Smooth muscle cell of bladder (primary cell): ENCODE results near the gene PACS2. TPM values are rescaled to one million over a fixed set of nuclear protein-coding genes. Genes with fewer than 3 reads are reported as not detected.

ENCODE experiments used
- total RNA-seq: library from RNA; depleted of rRNA; stranded (reverse); fragments of >200 nt; gene quantifications from 2 replicates; pipeline ENCODE4 v1.2.3, GENCODE V29; 2014

PACS2 gene
- 32.7 and 48.3 TPM in 2 replicates for total RNA-seq

GRCh38 chr14:105314287-105315200 lies at the start of gene PACS2:
Gene PACS2, plus strand, starts transcription at chr14:105314748. Its CDS starts 171 bp downstream, at chr14:105314919.

DNA sequence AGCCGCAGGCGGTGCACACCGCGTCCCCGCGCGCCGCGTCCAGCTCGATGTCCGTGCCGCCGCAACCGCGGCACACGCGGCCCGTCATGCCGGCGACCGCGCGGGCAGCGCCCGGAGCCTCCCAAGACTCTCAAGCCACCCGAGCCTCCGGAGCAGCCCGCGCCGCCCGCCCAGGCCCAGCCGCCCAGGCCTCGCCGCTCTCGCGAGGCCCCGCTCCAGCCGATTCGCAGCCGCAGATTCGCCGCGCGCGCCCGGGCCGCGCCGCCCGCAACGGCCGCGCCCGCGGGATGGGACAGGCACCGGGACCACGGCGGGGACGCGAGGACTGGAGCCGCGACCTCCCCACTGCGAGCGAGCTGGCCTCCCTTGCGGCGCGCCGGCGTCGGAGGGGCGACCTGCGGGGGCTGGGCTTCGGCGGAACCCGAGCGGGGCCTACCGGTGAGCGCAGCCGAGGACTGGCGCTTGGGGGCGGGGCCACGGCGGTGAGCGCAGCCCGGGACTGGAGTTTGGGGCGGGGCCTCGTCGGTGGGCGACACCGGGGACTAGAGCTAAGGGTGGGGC lies 13.9 kb upstream of the PACS2 start, which contains the start of gene BRF1:
TSS of gene BRF1 (minus strand) at position 460 of the 561 bp plus-strand sequence. CDS start at position 88, 372 bp downstream.

DNA sequence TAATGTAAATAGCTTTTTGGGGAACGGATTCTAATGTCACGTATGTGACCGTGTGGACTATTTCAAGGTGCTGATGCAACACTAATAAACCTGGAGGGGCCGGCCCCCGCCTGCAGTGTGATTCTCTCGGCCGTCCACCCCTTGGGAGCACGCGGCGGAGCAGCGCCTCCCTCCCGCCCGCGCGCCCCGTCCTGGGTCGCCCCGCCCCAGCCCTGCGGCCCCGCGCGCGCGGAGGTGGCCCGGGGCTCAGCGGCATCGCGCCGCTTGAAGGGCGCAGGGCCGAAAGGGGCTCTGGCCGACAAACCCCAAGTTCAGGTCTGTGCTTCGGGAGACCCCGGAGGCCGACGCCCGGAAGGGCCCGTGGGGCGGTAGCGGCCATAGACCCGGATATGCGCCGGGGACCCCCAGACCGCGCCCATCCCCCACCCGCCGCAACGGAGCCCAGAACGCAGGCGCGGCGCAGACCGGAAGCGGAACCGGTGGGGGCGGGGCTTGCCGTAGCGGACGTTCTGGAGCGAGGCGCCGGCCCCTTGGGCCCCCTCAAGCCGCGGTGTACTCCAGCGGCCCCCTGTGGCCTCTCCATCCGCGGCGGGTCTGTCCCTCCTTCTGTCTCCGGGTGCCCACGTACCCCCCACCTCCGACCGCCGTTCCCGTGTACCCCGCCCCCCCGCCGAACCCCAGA lies 83.6 kb downstream of the PACS2 start, which contains the start of gene TEX22:
TSS of gene TEX22 (plus strand) at position 495 of the 682 bp plus-strand sequence. CDS start 803 bp downstream, outside the sequence.

DNA sequence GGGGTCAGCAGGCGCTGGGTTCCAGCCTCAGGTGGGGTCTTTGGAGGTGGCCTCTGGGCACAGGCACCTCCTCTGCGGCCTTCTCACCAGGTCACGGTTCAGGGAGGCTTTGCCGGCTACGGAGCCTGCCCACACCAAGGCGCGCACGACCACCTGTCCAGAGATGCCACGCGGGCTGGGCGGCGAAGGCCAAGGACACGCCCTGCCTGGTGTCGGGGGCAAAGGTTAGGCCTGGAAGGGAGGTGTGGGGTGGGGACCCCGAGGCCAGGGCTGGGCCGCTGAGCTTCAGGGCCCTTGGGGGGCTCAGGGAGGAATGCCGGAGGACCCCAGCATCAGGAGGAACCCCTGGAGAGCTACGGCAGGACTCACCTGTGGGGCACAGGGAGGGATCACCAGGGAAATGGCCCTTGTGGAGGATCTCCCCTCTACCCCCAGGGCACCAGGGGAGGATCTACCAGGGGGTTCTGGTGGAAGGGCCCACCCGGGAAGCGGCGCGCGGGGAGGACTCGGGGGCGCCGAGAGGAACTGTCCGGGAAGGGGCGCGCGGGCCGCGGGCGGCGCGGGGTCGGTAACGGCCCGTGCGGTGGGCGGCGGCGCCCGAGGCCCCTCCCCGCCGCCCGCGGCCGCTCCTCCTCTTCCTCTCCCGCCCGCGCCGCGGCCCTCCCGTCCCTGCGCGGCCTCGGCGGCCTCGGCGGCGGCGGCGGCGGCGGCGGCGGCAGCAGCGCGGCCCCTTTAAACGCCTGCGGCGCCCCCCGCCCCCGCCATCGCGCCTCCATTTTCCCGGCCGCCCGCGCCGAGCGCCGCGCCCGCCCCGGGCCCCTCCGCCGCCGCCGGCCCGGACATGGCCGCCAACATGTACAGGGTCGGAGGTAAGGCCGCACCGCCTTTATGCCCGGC lies 104.9 kb downstream of the PACS2 start, which contains the start of gene MTA1:
TSS of gene MTA1 (plus strand) at position 633 of the 897 bp plus-strand sequence. CDS start at position 842, 209 bp downstream.

Other genes starting within 250 kb of the PACS2 start
- under 0.01 and 0.55 TPM in 2 replicates for gene GPR132, start 249.3 kb upstream of the PACS2 start, total RNA-seq
- 0.57 and 1.2 TPM in 2 replicates for gene JAG2, start 146.0 kb upstream of the PACS2 start, total RNA-seq
- 10.7 and 12.8 TPM in 2 replicates for gene NUDT14, start 133.4 kb upstream of the PACS2 start, total RNA-seq
- 31.9 and 41.1 TPM in 2 replicates for gene BTBD6, start 66.2 kb upstream of the PACS2 start, total RNA-seq
- 32.6 and 34.5 TPM in 2 replicates for gene BRF1, start 13.7 kb upstream of the PACS2 start, total RNA-seq
- 0.37 and 0.43 TPM in 2 replicates for gene TEX22, start 83.8 kb downstream of the PACS2 start, total RNA-seq
- 26.2 and 35.8 TPM in 2 replicates for gene MTA1, start 105.1 kb downstream of the PACS2 start, total RNA-seq
- 22.7 and 23.2 TPM in 2 replicates for gene CRIP2, start 160.1 kb downstream of the PACS2 start, total RNA-seq
- gene CRIP1, start 172.1 kb downstream of the PACS2 start, total RNA-seq = 2.0 and 3.3 TPM in 2 replicates
- gene TEDC1, start 176.5 kb downstream of the PACS2 start, total RNA-seq = 1.8 and 2.3 TPM in 2 replicates
- gene TMEM121, start 211.8 kb downstream of the PACS2 start, total RNA-seq = 10.0 and 10.2 TPM in 2 replicates